ENCODE data around the gene PROKR2.

PROKR2 gene

DNA sequence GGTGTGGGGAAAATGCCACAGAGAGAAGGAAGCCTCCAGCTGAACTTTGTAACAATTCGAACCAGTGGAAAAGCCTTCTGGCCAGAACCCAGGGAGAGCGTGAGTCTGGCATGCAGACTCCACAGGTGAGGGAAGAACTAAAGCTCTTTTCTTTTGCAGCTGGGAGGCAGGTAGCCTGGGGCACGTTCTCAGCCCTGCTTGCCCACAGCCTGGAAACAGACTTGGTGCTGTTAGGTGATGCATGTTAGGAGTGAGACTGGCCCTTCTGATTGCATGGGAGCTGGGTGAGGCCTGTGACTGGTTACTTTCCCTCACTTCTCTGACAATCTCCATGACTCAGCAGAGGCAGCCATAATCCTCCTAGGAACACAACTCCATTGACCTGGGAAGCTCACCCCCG lies 34.2 kb downstream of the PROKR2 start:
- DNase-seq (ENCODE audit: low read depth) = no peak

DNA sequence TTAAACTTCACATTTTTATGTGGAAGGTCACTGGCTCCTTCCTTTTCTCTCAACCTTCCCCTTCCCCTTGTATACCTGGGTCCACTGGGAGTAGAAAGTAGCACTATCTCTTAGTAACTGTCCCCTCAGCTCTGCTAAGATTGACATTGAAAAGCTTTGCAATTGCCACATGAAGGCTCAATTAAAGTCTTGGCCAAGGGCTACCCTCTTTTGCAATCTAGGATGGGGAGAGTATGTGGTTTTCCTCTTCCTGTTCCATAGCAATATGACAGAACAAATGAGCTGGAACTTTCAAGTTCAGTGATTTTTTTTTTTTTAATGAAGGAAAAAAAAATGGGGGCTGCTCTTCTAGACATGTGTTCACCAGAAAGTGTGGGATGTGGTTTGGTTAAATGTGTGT lies 37.1 kb downstream of the PROKR2 start:
- no peak for DNase-seq (ENCODE audit: low read depth)

- no peak for DNase-seq (ENCODE audit: low read depth)
These were observed 44.5 kb downstream of the PROKR2 start for GRCh38 chr20:5272268-5272667.

GRCh38 chr20:5270603-5271002 lies 46.2 kb downstream of the PROKR2 start:
- DNase-seq (ENCODE audit: low read depth) = no peak

- DNase-seq (ENCODE audit: low read depth) = no peak
These were observed 48.3 kb downstream of the PROKR2 start for GRCh38 chr20:5268449-5268848.

DNA sequence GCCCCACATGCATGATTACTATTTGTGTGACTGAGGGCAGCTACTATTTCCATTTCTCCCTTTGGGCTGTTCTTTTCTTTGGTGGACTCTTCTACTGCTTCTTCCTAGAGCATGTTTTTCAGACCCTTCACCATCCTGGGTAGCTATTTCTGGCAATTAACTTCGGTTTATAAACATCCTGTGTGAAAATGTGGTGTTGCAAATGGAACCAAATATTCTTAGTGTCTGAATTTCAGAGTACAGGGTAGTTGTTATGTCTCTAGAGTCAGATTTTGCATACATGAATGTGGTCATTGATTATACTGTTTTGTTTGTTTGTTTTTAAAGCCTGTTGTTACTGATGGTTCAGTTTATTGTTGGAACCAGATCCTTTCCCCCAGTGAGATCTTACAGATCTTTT lies 49.7 kb downstream of the PROKR2 start:
- DNase-seq (ENCODE audit: low read depth) = no peak
